Placental pericyte (primary cell): ENCODE measurements around the gene IGFBP5. TPM values are rescaled to one million over a fixed set of nuclear protein-coding genes. Genes with fewer than 3 reads are reported as not detected.

Source experiments
- total RNA-seq: library from RNA; depleted of rRNA; stranded (reverse); fragments of >200 nt; gene quantifications from 2 replicates; pipeline ENCODE4 v1.2.3, GENCODE V29; 2012

IGFBP5 gene, protein sequence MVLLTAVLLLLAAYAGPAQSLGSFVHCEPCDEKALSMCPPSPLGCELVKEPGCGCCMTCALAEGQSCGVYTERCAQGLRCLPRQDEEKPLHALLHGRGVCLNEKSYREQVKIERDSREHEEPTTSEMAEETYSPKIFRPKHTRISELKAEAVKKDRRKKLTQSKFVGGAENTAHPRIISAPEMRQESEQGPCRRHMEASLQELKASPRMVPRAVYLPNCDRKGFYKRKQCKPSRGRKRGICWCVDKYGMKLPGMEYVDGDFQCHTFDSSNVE
- 541 and 638 TPM in 2 replicates for total RNA-seq

DNA sequence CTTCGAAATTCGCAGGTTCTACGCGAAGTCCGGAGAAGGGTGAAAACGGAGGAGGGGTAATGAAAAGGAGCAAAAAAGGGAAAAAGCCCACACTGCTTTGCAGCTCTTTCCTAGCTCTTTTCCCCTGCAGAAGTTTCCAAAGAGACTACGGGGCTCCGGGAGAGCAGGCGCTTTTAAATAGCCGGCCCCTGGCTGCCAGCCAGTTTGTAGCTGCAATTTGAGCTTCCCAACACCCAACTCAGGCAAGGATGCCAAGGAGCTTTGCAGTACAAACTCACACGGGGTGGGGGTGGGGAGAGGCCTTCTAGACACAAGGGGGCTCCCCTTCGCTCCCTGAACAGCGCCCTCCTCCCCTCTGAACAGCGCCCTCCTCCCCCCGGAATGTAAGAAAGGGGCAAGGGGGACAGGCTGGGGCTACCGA is at the start of gene IGFBP5:
IGFBP5 (minus strand) TSS at position 149 of the 421 bp plus-strand sequence. CDS start 774 bp downstream, outside the sequence.

DNA sequence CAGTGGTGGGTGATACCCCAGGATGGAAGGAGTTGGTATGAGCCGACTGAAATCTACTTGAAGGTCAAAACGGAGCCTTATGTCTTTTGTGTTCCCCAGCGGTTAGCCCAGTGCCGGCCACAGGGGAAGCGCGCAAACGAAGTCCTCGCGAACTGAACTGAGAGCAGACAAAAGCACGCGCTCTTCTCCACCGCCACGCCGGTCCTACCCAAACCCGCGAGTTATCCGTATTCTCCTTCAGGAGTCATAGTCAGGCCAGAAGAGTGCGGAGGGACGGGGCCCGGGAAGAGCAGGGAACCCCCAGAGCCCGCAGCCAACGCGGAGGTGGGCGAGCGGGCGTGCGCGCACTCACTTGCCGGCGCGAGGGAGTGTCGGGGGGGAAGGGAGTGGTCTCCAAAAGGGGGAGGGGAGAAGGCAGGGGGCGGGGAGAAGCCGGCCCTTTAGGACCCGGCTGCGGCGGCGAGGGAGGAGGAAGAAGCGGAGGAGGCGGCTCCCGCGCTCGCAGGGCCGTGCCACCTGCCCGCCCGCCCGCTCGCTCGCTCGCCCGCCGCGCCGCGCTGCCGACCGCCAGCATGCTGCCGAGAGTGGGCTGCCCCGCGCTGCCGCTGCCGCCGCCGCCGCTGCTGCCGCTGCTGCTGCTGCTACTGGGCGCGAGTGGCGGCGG is 62.3 kb downstream of the IGFBP5 start, which contains the start of gene IGFBP2:
IGFBP2 (plus strand) TSS at position 469 of the 664 bp plus-strand sequence; CDS start at position 573, 104 bp downstream.

Other genes starting within 250 kb of the IGFBP5 start
- gene RPL37A, start 196.7 kb downstream of the IGFBP5 start, total RNA-seq: 596 and 1,143 TPM in 2 replicates
- gene IGFBP2, start 62.1 kb downstream of the IGFBP5 start, total RNA-seq: 16.2 and 35.0 TPM in 2 replicates
- not detected in 2 replicates for gene TNP1, start 164.5 kb upstream of the IGFBP5 start, total RNA-seq